ENCODE data around the gene SCMH1.
"Not testable (repeated sequence)": the region's sequence is repeated elsewhere in the genome, so short reads cannot be mapped to it uniquely, and the experiment has no call there.

The SCMH1 gene

GRCh38 chr1:41246568-41246967, 4.5 kb upstream of the SCMH1 start:
- no peak for DNase-seq

DNA sequence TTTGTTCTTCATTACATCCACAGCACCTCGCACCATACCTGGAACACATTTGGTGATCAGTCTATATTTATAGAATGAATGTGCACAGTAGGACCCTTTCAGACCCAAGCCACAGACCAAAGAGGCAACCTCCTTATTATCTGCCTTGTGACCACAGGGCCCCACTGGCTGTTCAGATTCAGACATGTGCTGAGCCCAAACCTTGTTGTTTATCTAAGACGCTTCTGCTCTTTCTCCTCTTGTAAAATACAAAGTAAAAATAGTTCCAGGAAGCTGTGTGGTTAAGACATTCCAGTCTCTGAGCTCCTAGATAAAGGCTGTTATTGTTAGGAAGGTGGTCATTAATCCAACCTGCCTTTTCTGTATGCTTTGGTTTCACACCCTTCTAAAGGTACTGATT, 3.6 kb upstream of the SCMH1 start:
- DNase-seq = no peak

GRCh38 chr1:41243079-41243385, 926 bp upstream of the SCMH1 start:
- no peak for DNase-seq

DNA sequence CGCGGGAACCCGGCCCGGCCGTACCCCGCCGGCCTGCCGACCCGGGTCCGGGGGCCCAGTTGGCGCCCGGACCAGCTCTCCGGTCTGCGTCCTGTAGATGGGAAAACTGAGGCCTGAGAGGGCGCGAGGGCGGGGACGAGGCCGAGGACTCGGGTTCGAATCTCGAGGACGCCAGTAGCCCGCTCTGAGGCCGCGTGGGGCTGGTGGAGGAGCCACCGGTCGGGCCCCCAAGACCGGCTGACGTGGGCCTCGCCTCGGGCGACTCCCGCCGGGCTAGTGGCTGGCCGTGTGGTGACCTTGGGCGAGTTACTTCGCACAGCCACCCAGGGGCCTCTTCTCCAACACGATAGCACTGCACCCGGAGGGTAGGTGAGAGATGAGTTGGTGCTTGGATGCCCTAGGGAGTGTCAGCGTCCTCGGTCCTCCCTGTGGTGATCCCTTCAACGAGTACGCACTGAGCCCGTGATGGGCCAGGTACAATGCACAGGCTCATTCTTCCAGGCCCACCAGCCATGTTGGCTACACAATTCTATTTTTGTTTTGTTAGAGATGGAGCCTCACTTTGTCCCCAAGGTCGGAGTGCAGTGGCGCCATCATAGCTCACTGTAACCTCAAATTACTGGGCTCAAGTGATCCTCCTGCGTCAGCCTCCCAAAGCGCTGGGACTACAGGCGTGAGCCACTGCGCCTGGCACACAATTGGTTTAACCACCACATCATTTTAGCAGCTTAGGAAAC, 404 bp upstream of the SCMH1 start:
- DNase-seq = peak; percentile 37 to 52

GRCh38 chr1:41241354-41241748, 755 bp downstream of the SCMH1 start:
- DNase-seq = peak; percentile 50 to 66

DNA sequence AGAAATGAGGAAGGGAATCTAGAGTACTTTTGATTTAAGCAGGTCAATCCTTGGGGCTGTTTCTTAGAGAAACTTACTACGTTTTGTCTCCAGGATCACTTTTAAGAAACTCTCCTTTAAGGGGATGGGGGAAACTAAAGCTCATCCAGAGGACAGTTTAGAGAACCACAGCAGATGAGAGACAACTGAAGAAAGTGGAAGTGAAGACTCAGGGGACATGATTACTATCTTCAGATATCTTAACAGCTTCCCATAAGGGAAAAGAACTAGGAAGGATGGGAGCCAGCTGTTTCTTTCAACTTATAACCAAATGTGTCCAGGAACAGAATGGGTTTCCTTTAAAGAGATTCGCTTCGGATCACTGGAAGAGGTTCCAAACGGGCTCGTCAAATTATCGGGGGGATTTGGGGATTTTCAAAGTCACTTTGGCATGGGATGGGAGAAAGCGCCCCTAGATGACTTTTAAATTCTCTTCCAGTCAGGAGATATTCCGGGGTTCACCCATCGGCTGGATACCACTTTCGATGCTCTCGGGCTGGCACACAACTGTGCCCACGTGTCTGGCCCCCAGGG, 1.2 kb downstream of the SCMH1 start:
- DNase-seq = no peak

GRCh38 chr1:41239988-41240610, 2.0 kb downstream of the SCMH1 start:
- no peak for DNase-seq

DNA sequence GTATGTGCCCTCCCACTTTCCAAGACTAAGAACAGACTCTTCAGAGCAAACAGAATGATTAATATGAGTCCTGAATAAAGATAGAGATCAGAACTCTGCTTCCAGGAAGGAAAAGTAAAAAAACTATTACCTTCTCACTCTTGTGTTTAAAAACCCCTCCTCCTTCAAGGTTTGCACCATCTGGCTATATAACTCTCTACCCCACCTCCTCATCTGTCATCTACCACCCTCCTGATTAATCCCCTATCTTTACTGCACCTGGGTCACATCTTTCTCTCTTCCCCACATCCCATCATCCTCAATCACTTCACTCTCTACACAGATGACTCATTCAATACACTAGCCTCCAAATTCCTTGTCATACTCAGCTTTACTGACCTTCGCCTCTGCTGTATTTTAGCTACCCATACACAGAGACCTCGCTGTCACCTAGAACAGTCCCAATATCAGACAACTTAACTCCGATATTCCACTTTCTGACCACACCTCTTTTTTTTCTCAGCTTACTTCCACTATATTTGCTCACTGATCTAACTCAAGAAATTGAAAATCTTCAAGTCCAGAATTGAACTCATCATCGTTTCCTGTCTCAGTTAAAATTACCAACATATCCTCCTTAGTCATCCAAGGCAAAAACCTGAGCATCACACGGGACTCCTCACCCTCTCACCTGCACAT, 3.7 kb downstream of the SCMH1 start:
- DNase-seq = no peak

GRCh38 chr1:41236781-41237180, 5.3 kb downstream of the SCMH1 start:
- DNase-seq = no peak

GRCh38 chr1:41235893-41236292, 6.2 kb downstream of the SCMH1 start:
- no peak for DNase-seq

DNA sequence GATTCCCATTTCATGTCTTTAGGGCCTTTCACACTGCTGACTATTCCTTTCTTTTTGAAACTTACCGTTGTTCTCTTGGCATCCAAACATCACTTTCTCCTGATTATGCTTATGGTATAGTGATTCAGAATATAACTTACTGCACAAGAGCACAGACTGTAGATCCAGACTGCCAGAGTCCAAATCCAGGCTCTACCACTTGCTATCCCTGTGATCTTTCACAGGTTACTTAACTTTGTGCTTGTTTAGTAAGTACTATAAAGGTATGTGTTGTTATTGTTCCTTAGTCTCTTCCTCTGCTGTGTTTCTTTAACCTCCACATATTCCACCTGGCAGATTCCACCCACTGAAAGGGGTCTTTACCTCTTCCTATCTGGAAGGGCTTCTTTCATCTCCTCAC, 8.4 kb downstream of the SCMH1 start:
- DNase-seq = no peak

DNA sequence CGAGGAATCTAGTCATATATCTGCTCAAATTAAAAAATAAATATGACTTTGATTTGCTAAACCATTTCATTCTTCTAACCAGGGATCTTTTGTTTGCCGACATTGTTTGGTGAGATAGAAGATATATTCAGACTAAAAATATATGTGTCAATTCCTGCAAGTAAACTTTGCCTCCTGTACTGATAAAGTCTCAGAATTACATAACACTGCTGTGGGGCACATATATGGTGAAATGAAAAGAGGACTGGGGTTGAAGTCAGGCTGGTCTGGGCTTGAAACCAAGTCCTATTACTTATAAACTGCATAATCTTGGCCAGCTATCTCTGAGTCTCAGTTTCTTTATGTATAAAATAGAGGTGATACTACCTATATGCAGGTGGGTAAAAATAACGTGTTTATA, 9.8 kb downstream of the SCMH1 start:
- DNase-seq = no peak

DNA sequence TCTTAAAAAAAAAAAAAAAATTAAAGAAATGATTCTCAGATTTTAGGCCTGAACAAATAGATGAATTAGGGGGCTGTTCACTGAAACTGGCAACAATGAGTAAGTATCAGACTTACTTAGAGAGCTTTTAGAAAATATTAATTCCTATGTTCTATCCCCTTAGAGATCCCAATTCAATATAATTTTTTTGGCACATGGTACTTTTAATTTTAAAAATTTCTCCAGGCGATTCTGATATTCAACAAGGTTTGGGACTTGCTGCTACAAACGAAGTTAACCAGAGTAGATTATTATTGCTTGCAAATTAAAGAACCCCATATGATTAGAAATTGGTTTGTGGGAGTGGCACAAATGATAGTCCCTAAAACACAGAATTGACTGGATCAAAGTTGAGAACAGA, 11.4 kb downstream of the SCMH1 start:
- DNase-seq = no peak

DNA sequence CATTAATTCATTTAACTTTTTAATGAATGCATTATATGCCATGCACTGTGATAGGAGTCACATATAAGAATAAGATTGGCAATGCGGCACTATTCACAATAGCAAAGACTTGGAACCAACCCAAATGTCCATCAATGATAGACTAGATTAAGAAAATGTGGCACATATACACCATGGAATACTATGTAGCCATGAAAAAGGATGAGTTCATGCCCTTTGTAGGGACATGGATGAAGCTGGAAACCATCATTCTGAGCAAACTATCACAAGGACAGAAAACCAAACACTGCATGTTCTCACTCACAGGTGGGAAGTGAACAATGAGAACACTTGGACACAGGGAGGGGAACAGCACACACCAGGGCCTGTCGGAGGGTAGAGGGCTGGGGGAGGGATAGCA, 12.9 kb downstream of the SCMH1 start:
- DNase-seq = not testable (repeated sequence)

DNA sequence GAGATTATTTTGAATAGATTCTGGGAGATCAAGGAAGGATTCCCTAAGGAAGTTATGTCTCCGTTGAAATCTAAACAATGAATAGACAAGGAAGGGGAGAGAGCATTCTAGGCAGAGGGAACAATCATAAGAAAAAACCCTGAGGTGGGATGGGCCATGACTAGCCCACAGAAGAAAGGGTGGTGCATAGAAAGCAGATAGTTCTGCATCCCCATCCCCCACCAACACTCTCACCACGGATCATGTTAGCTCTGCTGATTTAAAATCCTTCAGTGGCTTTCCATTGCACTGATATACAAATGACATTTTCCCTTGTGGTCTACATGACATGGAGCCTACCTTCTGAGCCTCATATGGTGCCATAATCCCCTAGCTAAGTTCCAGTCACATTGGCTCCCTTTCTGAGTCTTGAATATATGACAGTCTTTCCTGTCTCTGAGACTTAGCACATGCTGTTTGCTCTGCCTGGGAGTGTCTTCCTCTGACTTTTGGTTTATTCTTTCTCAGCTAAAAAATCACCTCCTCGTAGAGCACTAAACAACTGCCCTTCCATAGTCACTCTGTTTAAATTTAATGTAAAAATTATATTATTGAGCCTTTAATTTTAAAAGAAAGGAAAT, 15.2 kb downstream of the SCMH1 start:
- DNase-seq = no peak

DNA sequence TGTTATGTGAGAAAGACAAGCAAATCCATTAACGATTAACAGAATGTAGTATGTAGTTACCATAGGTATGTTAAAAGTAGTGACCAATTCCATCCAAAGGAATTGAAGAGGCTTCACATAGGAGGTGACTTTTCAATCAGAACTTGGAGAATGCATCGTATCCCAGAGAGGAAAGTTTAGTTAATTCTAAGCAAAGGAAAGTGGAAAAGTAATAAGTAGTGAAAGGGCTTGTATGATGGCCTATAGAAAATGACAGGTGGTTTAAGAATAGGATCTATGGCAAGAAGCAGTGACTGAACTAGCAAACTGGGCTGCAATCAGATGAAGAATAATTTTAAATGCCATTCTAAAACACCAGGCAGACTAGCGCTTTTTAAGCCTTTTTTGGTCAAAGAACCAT, 16.6 kb downstream of the SCMH1 start:
- DNase-seq = no peak

GRCh38 chr1:41222496-41222895, 19.6 kb downstream of the SCMH1 start:
- no peak for DNase-seq

- DNase-seq = no peak
These were observed 20.1 kb downstream of the SCMH1 start for GRCh38 chr1:41221995-41222394.

- no peak for DNase-seq
These were observed 24.0 kb downstream of the SCMH1 start for GRCh38 chr1:41218152-41218551.

GRCh38 chr1:41217441-41217840, 24.7 kb downstream of the SCMH1 start:
- no peak for DNase-seq

GRCh38 chr1:41215623-41216022, 26.5 kb downstream of the SCMH1 start:
- no peak for DNase-seq

DNA sequence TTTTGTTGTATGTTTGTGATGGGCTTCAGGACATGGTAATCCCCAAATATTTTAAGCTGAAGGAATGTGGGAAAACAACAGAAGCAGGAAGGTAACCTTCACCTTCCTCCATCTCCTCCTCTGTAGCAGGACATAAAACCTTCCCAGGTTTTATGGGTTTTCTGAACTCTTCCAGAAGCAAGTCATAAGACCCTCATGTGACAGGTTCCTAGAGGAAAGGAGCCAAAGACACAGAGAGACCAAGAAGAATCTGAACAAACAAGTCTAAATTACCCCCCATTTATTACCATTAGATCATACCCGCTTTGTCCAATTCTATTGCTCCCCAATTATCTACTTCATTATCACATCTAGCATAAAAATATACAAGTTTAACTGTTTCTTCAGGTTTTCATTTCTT, 28.8 kb downstream of the SCMH1 start:
- DNase-seq = no peak

GRCh38 chr1:41211608-41212007, 30.5 kb downstream of the SCMH1 start:
- DNase-seq = not testable (repeated sequence)

GRCh38 chr1:41207053-41207452, 35.1 kb downstream of the SCMH1 start:
- DNase-seq = not testable (repeated sequence)
